ENCODE results near the gene BCAS2. TPM values are rescaled to one million over a fixed set of nuclear protein-coding genes. Genes with fewer than 3 reads are reported as not detected.

The BCAS2 gene
- total and polyA plus RNA-seq, 2 donors, result 38.2 to 43.0 TPM

Other genes starting within 250 kb of the BCAS2 start
- gene TRIM33, start 70.4 kb downstream of the BCAS2 start, total RNA-seq, result 87.7 TPM
- gene TRIM33, start 70.4 kb downstream of the BCAS2 start, polyA plus RNA-seq, result 11.8 TPM
- gene DENND2C, start 88.4 kb upstream of the BCAS2 start, total RNA-seq, result 8.8 TPM
- 1.9 TPM for gene DENND2C, start 88.4 kb upstream of the BCAS2 start, polyA plus RNA-seq
- 1.9 TPM for gene AMPD1, start 113.9 kb upstream of the BCAS2 start, total RNA-seq
- gene AMPD1, start 113.9 kb upstream of the BCAS2 start, polyA plus RNA-seq, result not detected
- gene NRAS, start 135.2 kb upstream of the BCAS2 start, total RNA-seq, result 46.5 TPM
- 11.5 TPM for gene NRAS, start 135.2 kb upstream of the BCAS2 start, polyA plus RNA-seq
- gene CSDE1, start 176.4 kb upstream of the BCAS2 start, total RNA-seq, result 504 TPM
- gene CSDE1, start 176.4 kb upstream of the BCAS2 start, polyA plus RNA-seq, result 357 TPM
- 104 TPM for gene SIKE1, start 199.1 kb upstream of the BCAS2 start, total RNA-seq
- gene SIKE1, start 199.1 kb upstream of the BCAS2 start, polyA plus RNA-seq, result 23.5 TPM